ENCODE results near the gene TMED8.
"Not testable (repeated sequence)": the region's sequence is repeated elsewhere in the genome, so short reads cannot be mapped to it uniquely, and the experiment has no call there.

TMED8 gene

DNA sequence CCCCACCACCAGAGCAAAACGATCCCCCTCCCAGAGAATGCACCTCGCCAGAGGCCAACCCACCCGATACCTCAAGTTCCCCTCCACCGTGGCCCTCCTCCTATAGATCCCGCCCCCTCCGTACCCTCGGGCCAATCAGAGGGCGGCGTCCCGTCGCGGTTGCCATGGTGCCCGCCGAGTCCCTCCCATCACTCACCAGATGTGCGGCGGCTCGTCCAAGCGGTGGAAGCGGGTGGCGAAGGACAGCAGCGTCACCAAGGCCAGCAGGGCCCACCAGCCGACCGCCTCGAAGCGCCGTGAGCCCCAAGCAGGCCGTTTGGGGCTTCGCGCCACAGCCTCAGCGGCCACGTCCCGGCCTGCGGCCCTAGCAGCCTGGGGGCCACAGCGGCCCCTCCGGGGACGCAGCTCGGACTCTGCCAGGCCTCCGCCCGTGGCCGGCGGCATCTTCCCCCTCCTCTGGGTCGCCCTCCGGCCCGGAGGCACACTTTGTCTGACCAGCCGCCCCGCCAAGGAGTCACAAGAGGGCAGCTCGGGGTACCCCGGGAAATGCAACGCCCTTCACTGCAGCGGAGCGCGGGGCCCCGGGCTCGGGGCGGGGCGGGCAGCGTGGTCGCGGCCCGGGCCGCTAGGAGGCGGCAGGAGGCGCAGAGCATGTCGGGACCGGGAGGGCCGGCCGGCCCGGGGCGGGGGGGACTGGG is 56.5 kb downstream of the TMED8 start, which contains the start of gene POMT2:
Gene POMT2 (minus strand): TSS at position 646 of the 698 bp plus-strand sequence. CDS start 202 bp downstream, at position 444.
- DNase-seq: peak; percentile 94

DNA sequence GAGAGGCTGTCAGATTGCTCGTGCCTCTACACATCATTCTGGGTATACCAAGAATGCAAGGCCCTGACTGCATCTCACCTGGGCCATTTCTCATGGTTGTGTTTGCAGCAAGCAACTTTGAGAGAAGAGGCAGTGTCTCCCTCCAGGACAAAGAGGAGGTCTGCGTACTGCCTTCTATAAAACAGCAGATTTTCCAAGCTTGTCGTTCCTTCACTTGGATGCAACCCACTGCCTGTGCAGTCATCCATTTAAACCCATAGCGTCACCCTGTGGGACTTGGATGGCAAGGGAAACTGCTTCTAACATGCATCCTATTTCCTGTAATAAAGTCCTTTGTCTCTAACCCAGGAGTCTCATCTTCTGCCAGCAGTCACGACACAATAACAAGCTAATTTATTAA is 57.5 kb downstream of the TMED8 start:
- no peak for DNase-seq

DNA sequence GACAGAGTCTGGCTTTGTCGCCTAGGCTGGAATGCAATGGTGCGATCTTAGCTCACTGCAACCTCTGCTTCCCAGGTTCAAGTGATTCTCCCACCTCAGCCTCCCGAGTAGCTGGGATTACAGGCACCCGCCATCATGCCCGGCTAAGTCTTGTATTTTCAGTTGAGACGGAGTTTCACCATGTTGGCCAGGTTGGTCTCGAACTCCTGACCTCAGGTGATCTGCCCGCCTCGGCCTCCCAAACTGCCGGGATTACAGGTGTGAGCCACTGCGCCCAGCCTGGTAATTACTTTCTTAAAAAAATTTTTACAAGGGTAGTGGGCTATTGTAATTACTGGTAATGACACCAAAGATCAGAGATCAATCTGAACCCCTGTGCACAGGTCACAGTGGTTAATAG is 58.1 kb downstream of the TMED8 start:
- not testable (repeated sequence) for DNase-seq

DNA sequence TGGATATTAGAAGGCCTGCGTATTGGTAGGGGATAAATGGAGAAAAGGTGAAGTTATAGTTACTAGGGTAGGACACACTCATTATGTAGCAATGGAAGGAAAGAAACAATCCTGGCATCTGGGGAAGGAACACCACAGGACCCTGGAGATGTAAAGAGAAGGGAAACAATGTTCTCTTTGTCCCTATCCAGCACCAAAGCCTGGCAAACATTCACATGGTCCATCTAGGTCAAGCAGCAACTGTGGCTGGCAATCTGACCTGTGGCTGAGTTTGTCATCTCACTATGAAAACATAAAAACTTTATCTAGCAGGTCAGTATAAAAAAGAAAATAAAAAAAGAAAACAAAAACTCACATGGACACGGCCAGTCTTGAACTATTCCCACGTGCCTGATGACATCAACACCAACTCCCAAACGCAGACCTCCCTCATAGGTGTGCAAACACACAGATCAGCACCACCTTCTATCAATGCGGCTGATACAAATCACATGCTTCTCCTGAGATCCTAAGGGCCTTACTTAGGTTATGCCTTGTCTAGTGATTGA is 58.8 kb downstream of the TMED8 start:
- no peak for DNase-seq

DNA sequence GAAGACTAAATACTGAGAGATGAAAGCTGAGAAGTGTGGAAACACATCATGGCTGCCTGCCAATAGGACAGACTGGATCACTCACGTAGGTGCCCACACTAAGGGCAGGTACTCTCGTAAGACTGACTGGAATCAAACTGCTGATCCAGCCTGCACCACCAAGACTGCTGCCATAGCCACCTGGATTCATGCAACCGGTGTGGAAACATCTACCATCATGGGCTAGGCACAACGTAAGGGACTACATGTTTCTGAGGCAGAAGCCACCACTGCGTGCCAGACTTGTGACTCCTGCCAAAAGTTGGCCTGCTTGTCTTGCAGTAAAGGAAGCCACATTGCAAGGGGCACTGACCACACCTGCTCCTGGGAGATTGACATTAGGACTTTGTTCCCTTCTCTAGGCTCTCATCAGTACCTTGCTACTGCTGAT is 60.0 kb downstream of the TMED8 start:
- no peak for DNase-seq

DNA sequence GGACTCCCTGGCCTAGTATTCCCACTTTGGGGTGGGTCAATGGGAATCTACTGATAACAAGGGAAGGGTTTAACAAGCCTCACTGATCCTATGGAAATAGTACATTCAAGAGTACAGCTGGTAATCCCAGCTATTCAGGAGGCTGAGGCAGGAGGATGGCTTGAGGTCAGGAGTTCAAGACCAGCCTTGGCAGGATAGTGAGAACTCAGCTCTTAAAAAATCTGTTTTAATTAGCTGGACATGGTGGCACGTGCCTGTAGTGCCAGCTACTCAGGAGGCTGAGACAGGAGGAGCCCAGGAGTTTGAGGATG is 60.7 kb downstream of the TMED8 start:
- no peak for DNase-seq

DNA sequence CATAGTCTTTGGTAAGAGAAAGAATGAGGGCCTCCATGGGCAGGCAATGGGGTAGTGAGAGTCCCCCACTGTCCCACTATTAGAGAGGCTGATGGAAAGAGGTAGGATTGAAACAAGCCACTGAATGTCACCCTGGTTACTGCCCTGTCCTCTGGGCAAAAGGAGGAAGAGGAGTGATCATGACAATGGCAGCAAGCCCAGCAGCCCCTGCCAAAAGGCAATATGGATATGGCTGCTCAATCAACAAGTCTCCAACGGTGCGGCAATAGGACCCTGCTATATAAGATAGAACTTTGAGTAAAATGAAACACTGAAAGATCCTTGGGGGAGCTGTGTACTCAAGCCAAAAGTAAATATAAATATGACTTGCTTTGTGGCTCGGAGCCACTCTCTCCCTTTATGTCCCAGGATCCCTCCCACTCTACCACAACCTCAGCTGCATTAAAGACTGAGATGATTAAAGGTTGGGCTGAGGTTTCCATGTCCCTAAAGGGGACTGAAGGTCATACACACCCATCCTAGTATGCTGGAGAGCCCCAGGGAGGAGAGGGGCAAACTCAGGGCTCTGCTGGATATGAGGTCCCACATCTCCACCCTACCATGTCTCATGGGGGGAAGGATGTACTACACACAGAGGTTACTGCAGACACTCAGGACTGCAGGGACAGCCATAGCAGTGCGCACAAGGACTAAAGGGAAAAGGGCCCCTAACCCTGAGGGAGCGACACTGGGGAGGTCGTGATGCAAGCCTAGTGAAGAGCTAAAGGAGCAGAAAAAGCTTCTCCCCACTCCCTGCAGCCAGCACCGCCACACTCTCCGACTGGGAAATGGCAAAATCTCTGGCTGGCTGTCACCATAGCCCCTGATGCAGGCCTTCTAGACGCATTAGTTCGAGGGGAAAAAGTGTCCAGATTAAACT is 62.1 kb downstream of the TMED8 start:
- no peak for DNase-seq

DNA sequence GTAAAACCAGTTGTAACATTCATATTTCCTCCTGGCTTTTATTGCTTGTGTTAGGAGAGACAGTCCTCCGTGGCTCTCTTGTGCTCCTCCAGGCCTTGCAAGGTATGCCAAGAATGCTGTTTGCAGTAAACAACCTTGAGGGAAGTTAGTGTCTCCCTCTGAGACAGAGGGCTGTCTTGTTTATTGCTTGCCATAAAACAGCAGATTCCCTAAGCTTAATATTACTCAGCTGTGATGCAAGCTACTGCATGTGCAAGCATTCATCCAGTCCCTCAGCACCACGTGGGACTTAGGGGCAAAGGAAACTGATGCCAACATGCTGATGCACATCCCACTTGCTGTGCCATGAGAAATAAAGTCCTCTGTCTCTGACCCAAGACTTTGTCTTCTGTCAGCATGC is 62.9 kb downstream of the TMED8 start:
- peak; percentile 81 for DNase-seq

DNA sequence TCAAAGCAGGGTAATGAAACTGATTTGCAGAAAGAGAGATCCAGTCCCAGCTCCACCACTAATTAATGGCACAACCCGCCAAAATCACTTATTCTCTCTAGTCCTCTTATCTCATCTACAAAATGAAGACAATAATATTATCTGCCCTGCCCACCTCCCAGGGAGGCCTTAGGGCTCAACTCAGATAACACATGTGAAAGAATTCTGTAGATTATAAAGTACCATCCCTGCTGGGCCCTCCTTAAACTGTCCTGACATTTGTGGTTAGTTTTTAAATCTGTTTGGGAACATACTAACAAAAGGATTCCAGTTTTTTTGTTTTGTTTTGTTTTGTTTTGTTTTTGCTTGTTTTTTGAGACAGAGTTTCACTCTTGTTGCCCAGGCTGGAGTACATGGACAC is 63.5 kb downstream of the TMED8 start:
- no peak for DNase-seq

DNA sequence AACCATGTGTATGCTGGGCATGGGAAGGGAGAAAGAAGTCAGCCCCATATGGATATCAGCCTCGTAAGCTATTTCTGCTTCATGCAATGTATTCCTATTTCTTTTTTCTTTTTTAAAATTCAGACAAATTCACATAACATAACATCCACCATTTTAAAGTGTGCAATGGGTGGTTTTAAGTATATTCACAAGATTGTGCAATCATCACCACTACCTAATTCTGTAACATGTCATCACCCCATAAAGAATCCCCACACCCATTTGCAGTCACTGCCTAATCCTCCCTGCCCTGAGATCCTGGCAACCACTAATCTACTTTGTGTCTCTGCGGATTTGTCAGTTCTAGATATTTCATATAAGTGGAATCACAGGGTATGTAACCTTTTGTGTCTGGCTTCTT is 65.7 kb downstream of the TMED8 start:
- peak; percentile 60 for DNase-seq

DNA sequence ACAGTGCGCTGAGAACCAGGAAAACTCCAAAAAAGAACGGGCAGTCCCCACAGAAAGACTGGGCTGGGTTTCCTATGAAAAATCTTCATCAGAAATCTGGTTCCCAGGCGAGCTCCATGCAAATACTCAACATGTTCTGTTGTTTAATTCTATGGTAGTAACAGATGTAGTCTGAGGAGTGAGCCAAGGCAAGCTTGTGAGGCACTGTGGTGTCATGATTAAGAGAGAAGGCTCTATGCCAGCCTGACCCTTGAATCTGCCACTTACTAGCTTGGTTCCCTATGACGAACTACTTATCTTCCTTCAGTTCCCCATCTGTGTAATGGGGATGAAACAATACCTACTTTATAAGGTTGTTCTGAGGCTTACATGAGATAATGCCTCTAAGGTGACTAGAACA is 66.9 kb downstream of the TMED8 start:
- no peak for DNase-seq

DNA sequence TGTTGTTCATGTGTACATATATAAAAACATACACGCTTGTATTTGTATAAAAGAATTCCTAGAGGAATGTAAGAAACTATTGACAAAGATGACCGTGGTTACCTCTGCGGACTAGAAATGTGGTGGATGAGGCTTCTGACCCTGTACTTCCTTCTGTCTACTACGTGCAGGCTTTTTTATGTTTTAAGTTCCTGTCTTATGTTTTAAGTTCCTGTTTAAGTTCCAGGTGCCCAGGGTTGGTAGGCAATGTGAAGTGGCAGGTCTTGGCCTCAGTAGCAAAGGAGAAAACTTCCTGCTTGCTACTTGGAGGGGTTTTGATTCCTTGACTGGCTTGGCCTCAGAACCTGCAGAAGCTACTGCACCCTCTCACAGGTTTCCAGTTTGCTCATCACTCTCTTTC is 67.8 kb downstream of the TMED8 start:
- no peak for DNase-seq

DNA sequence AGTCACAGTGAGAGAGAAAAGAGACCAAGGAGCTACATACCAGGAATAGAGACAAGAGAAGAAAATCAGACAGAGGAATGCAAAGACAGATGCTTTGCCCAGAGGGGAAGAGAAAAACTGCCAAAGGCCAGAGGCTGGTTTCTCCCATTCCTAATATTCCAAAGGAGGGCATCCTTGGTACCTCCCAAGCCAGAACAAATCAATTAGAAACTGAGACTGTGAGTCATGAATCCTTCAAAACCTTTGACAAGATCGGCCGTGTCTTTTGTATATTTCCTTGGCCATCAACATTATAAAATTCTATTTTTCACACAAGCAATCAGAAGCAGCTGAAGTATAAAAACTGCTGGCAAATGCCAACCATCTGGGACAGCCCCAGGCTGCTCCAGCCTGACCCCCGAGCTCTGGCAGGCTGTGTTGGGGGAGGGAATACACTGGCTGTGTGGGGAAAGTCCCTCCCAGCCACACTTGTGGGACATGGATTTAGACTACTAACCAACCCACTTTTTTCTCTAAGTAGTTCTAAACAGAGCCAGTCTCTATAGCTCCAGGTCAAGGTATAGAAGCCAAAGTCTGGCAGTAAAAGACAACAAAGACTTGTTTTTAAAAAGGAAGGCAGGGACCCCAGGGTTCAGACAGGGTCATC is 69.9 kb downstream of the TMED8 start:
- DNase-seq: no peak

DNA sequence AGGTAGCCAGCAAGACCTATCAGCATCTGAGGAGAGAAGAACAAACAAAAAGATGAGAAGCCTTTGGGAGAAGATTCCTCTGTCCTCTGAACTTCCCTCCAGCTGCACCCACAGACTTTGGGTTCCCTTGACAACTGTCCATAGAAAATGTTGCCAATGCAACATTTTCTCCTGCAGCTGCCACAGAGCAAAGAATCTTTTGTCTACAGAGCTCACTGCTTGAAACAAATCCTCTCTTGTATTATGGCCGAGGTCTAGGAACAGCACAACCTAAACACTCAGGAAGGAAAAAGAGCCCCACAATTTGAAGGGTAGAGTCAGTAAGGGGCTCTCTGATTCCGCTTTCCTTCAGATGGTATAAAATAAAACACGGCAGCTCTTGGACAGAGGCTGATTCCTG is 70.5 kb downstream of the TMED8 start:
- no peak for DNase-seq

DNA sequence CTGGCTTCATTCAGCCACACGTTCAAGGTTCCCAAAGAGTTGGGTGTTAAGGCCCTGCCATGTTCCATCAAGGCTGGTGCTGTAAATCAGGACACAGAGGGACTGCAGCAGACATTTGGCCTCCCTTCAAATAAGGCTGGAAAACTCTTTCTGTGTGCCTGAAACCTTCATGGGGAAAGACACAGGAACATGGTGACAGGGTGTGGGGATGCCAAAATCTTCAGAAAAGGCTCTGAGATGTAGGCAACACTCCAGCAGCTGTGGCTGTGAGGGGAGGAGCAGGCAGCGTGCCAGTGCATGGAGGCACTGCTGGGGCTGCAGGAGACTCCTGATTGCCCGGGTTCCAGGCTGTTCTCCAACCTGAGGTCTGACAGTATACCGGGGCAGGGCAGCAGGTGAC is 71.2 kb downstream of the TMED8 start:
- no peak for DNase-seq

DNA sequence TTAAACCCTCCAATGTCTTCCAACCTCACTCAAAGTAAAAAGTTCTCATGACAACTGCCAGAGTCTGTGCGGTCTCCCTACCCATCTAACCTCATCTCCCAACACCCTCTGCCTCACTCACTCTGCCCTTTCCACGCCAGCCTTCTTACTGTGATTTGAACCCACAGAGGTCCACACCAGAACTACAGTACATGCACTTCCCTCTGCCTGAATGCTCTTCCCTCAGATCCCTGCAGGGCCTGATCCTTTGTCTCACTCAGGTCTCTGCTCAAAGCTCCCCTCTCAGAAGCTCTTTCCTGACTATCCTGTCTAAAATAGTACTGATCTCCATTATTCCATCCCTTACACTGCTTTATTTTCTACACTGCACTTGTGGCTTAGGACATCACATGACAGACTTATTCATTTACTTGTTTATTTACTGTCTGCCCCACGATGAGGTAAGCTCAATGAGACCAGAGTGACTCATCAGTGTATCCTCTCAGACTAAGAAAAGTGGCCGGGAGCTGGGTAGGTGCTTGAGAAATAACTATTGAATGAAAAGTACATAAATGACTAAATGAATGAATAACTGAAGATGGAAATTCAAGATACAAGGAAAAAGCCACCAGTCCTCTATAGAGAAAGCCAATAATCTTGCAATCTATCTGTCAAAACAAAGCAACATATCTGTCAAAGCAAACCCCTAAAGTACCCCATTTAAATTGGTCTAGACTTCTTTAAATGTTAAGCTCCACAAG is 73.3 kb downstream of the TMED8 start:
- DNase-seq: peak; percentile 97

DNA sequence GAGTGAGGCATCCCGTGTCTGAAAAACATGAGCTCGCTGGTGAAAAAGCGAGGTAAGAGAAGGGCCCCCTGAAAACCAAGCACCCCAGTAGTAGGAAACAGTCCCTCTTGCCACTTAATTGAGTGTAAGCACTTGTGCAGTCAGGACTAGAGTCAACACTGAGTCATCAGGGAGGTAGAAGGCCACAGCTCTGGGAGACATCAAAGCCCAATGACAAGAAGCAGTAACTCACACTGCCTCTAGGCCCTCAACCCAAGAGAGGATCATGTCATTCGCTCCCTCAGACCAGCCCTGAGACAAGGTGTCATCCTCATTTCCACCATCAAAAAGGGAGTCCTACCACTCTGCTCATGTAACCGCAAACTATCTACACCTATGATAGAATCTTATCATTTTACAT is 74.0 kb downstream of the TMED8 start:
- peak; percentile 71 for DNase-seq

DNA sequence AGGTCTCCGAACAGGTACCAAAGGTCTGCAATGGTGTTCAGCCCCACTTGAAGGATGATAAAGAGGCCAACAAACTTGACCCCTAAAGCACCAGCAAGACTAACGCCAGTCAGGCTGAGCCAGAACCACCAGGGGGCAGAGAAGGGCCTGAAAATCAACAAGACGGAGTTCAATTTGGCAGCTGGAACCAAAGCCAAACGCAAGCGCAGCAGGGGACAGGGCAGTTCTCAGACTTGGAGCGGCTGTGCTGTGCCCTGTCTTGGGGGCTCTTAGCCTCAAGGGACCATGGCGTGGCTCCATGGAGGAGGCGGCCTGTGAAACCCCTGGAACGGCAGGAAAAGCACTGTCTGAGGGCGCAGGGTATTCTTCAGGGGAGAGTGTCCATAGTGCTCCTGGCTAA is 75.8 kb downstream of the TMED8 start:
- peak; percentile 80 for DNase-seq

DNA sequence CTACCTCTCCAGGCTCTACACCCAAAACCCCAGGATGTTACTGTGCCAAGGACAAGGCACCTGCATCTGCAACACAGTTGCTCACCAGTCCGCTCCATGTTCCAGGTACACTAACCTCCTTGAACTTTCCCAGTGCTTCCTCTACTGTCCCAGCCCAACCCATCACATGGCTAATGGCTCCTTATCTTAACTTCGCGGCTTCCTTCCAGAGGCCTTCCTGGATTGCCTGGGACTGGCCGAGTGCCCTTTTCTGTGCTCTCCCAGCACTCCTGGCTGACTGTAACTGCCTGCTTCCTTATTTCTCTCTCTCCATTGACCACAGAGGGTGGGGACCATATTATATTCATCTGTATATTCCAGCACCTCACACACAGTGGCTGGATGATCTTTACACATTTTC is 77.1 kb downstream of the TMED8 start:
- DNase-seq: no peak

DNA sequence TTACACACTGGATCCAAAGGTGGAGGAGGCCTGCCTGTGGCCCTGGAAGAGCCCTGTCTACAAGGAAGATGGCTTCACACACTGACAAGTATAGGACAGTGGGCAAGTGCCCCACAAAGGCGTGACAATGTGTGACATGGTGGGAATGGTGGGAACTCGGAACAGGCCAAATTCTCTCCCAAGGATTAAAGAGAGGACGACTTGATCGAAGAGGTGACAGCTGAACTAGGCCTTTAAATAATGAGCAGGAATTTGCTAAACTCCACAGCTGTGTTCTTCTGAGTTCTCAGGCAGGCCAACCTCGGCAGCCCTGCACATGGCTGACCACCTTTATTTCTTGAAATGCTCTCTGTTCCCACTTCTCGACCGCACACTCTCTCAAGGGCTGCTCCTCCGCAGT is 80.0 kb downstream of the TMED8 start:
- no peak for DNase-seq

DNA sequence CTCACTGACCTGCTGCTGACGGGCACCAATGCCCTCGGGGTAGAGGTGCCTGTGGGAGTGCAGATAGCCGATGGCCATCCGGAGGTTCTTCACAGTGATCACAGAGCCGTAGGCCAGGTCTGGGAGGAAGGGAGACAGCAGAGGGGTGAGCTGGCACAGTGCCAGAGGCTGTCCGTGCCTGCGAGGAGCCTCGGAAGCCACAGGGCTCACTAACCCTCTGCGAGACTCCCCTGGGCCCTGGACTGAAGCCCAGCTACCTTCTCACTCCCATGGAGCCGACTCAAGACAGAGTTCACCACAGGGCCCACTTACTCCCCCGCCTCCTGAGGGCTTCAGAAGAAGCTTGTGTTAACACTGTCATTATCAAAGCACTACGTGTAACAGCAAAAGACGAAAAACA is 80.7 kb downstream of the TMED8 start:
- DNase-seq: no peak

DNA sequence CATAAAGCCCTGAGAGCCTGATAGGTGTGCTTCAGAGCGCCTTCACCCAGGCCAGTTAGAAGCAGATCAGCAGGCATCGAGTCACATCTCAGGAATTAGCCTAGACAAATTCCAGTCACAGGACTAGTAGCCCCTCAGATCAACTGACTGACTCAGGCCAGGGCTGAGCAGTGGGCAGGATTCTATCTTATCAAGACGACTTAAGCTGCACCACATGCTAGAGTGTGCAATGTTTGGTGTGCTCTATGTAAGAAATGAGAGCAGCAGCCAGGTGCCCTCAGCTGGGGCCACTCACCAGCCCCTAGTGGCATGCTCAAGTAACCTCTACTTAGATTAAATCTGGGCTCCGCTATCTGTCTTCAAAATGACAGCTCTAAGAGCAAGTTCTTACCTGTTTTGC is 86.2 kb downstream of the TMED8 start:
- no peak for DNase-seq

DNA sequence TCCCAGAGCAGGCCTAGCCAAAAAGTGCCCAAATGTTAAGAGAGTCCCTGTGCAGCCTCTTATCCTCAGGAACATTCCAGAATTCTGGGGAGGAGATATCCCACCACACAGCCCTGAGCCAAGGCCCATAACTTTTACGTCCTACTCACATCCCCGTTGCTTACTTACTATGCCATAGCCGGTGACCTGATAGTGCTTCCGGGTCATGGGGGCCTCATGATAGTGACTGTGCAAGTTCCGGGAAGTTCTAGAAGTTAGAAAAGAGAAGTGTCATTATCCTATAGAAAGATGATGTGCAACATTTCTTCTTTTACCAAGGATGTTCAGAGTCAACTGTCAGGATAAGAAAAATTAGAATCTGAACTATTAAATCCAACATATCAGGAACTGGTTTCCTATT is 90.3 kb downstream of the TMED8 start:
- peak; percentile 71 for DNase-seq

Measured in inflammatory macrophage treated with lipopolysaccharide for 4 hours (primary cell).